K562 (cell line): ENCODE measurements around the gene TJP2. TPM values are rescaled to one million over a fixed set of nuclear protein-coding genes. Genes with fewer than 3 reads are reported as not detected.

ENCODE experiments used
- CBX1 ChIP-seq: sonication (generic); IDR thresholded peaks from 2 replicates; pipeline ENCODE4 v1.6.1; 2016; ENCODE audit warnings: antibody characterized with exemption, low read depth, mild to moderate bottlenecking
- CBX3 ChIP-seq, 2 experiments: IDR thresholded peaks; 1 replicate in 1 of 2; 2 replicates in 1 of 2; pipeline ENCODE4 v1.6.1; 2012; ENCODE audit warnings: inconsistent platforms in 2 of 2, low read length in 2 of 2, borderline replicate concordance in 1 of 2, control low read depth in 1 of 2
- CREBBP ChIP-seq: IDR thresholded peaks from one replicate; pipeline ENCODE4 v1.6.1; 2012; ENCODE audit warnings: low read depth, mild to moderate bottlenecking, control low read depth, inconsistent platforms, low read length
- ETV5 ChIP-seq: sonication (generic); formaldehyde crosslinking; IDR thresholded peaks from 2 replicates; pipeline ENCODE4 v1.4.0; 2020; ENCODE audit warnings: low read depth, mild to moderate bottlenecking, missing genetic modification reagents
- JUN ChIP-seq, 2 experiments: sonication (generic) in 1 of 2; formaldehyde crosslinking in 1 of 2; IDR thresholded peaks; 2 replicates each; pipeline versions ENCODE4 v1.6.1 to v1.8.0; 2012 to 2022; ENCODE audit warnings: borderline replicate concordance in 2 of 2, mild to moderate bottlenecking in 2 of 2, improper control_type of control experiment in 1 of 2, low read depth in 1 of 2, low read length in 1 of 2, missing genetic modification reagents in 1 of 2
- RBM34 ChIP-seq: fragments of 200-400 bp; formaldehyde crosslinking; IDR thresholded peaks from 2 replicates; pipeline ENCODE4 v1.6.1; 2018; ENCODE audit warnings: low read length, borderline replicate concordance; ENCODE audit not compliant: insufficient read depth
- RERE ChIP-seq: sonication (generic); formaldehyde crosslinking; IDR thresholded peaks from 2 replicates; pipeline ENCODE4 v1.8.0; 2023; ENCODE audit warnings: missing genetic modification reagents, mild to moderate bottlenecking, borderline replicate concordance
- RNF2 ChIP-seq: sonication (generic); IDR thresholded peaks from 2 replicates; pipeline ENCODE4 v1.6.1; 2016
- ZNF212 ChIP-seq: fragments of 450-650 bp; formaldehyde crosslinking; IDR thresholded peaks from 2 replicates; pipeline ENCODE4 v1.4.0; 2020; ENCODE audit warnings: mild to moderate bottlenecking
- ZNF217 ChIP-seq: sonication (generic); formaldehyde crosslinking; IDR thresholded peaks from 2 replicates; pipeline ENCODE4 v1.8.0; 2022; ENCODE audit warnings: mild to moderate bottlenecking, missing genetic modification reagents
- polyA plus RNA-seq, 8 experiments: library from polyadenylated mRNA; depleted of rRNA in 4 of 8; stranded (reverse) in 5 of 8; unstranded in 3 of 8; fragments of >200 nt; fragmentation: Nextera tagmentation in 2 of 8; fragmentation: Illumina TruSeq in 1 of 8; extraction: Ambion mirVana in 2 of 8; extraction: Trizol in 1 of 8; gene quantifications; 2 replicates each; pipeline versions ENCODE4 v1.2.1 to v1.2.3, GENCODE V29; 2011 to 2014; ENCODE audit warnings: inconsistent platforms in 1 of 8, missing spikeins in 1 of 8
- total RNA-seq, 7 experiments: library from RNA; depleted of rRNA in 6 of 7; stranded (reverse); fragments of >200 nt in 6 of 7; fragmentation: Illumina TruSeq in 2 of 7; extraction: Trizol in 2 of 7; gene quantifications; 2 replicates each; pipeline versions ENCODE4 v1.2.1 to v1.2.3, GENCODE V29; 2011 to 2021; ENCODE audit warnings: low replicate concordance in 1 of 7
- TF ChIP-seq, protein P1 (sequence below): IDR thresholded peaks from 2 replicates; pipeline ENCODE4 v1.6.1; 2012; ENCODE audit warnings: low read depth, low read length, improper control_type of control experiment, borderline replicate concordance
- TF ChIP-seq, protein P2 (sequence below): sonication (generic); formaldehyde crosslinking; IDR thresholded peaks from 2 replicates; pipeline ENCODE4 v1.8.0; 2023; ENCODE audit warnings: mild to moderate bottlenecking, missing genetic modification reagents
- TF ChIP-seq, protein P3 (sequence below): sonication (generic); formaldehyde crosslinking; IDR thresholded peaks from 2 replicates; pipeline ENCODE4 v1.8.0; 2022; ENCODE audit warnings: missing genetic modification reagents, mild to moderate bottlenecking, borderline replicate concordance
- TF ChIP-seq, protein P4 (sequence below): sonication (generic); IDR thresholded peaks from 2 replicates; pipeline ENCODE4 v1.6.1; 2016

Gene TJP2
- total and polyA plus RNA-seq, 9 of the 15 experiments (the other 6 are each of a cell fraction or from before 2014, with no cell fraction given), result 4.0 to 24.1 (median 16.8) TPM

DNA sequence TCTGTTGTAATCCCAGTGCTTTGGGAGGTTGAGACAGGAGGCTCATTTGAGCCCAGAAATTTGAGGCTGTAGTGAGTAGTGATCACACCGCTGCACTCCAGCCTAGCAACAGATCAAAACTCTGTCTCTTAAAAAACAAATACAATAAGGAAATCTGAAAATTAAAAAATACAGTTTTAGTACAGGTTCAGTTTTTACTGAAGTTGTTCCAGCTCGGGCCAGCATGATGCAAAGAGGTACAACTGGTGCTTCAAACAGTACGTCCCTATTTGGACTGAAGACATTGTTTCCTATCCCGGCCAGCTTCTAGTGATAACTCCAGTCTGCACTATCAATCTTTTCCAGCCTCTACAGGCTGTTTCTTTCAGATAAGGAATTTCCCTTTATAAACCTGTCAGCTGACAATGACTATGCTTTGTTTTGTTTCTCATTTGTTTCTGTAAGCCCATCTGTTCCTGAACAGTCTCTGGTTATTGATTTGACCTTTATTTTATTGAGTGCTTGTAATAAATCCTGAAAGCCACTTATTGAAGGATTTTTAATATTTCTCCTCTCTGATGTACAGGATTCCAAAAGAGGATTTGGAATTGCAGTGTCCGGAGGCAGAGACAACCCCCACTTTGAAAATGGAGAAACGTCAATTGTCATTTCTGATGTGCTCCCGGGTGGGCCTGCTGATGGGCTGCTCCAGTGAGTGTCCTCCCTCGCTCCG is 41.9 kb downstream of the TJP2 start (continued):
- TF ChIP-seq, protein P1, sequence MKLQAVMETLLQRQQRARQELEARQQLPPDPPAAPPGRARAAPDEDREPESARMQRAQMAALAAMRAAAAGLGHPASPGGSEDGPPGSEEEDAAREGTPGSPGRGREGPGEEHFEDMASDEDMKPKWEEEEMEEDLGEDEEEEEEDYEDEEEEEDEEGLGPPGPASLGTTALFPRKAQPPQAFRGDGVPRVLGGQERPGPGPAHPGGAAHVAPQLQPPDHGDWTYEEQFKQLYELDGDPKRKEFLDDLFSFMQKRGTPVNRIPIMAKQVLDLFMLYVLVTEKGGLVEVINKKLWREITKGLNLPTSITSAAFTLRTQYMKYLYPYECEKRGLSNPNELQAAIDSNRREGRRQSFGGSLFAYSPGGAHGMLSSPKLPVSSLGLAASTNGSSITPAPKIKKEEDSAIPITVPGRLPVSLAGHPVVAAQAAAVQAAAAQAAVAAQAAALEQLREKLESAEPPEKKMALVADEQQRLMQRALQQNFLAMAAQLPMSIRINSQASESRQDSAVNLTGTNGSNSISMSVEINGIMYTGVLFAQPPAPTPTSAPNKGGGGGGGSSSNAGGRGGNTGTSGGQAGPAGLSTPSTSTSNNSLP, result peak; percentile 75; the same call in 1 of the 2 replicates
- no peak for TF ChIP-seq CREBBP
- TF ChIP-seq RNF2, result peak; percentile 86
- TF ChIP-seq RERE (CRISPR knock-in tag), result no peak
- TF ChIP-seq, protein P2, sequence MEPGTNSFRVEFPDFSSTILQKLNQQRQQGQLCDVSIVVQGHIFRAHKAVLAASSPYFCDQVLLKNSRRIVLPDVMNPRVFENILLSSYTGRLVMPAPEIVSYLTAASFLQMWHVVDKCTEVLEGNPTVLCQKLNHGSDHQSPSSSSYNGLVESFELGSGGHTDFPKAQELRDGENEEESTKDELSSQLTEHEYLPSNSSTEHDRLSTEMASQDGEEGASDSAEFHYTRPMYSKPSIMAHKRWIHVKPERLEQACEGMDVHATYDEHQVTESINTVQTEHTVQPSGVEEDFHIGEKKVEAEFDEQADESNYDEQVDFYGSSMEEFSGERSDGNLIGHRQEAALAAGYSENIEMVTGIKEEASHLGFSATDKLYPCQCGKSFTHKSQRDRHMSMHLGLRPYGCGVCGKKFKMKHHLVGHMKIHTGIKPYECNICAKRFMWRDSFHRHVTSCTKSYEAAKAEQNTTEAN, result no peak
- TF ChIP-seq CBX3 (IDR thresholded peaks at IDR 0.05; ENCODE audit: borderline replicate concordance in 1 of 2, low read length in 2 of 2), result peak in 1 of 2 experiments; percentile 56; a peak in 1 of 3 replicates
- TF ChIP-seq, protein P3, sequence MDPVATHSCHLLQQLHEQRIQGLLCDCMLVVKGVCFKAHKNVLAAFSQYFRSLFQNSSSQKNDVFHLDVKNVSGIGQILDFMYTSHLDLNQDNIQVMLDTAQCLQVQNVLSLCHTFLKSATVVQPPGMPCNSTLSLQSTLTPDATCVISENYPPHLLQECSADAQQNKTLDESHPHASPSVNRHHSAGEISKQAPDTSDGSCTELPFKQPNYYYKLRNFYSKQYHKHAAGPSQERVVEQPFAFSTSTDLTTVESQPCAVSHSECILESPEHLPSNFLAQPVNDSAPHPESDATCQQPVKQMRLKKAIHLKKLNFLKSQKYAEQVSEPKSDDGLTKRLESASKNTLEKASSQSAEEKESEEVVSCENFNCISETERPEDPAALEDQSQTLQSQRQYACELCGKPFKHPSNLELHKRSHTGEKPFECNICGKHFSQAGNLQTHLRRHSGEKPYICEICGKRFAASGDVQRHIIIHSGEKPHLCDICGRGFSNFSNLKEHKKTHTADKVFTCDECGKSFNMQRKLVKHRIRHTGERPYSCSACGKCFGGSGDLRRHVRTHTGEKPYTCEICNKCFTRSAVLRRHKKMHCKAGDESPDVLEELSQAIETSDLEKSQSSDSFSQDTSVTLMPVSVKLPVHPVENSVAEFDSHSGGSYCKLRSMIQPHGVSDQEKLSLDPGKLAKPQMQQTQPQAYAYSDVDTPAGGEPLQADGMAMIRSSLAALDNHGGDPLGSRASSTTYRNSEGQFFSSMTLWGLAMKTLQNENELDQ (CRISPR knock-in tag), result no peak
- no peak for TF ChIP-seq CBX1
- no peak for TF ChIP-seq ZNF212 (CRISPR knock-in tag)
- TF ChIP-seq RBM34, result no peak
- 0 out of 2 replicates have a peak, but pooled peaks have one; percentile 46 for TF ChIP-seq JUN (IDR thresholded peaks at IDR 0.05; ENCODE audit: borderline replicate concordance, low read depth, low read length)
- TF ChIP-seq JUN (CRISPR knock-in tag; IDR thresholded peaks at IDR 0.05; ENCODE audit: borderline replicate concordance), result no peak
- TF ChIP-seq, protein P4, sequence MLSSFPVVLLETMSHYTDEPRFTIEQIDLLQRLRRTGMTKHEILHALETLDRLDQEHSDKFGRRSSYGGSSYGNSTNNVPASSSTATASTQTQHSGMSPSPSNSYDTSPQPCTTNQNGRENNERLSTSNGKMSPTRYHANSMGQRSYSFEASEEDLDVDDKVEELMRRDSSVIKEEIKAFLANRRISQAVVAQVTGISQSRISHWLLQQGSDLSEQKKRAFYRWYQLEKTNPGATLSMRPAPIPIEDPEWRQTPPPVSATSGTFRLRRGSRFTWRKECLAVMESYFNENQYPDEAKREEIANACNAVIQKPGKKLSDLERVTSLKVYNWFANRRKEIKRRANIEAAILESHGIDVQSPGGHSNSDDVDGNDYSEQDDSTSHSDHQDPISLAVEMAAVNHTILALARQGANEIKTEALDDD, result no peak
- no peak for TF ChIP-seq ZNF217 (CRISPR knock-in tag)
- TF ChIP-seq ETV5, result no peak
